AG08396 (cell line): ENCODE measurements around the gene GLI3.
A peak's percentile ranks its signal among the peaks of the same experiment; 100 is the strongest.

ENCODE experiments used
- DNase-seq: peaks from one replicate; pipeline ENCODE4 v3.0.0; 2012; ENCODE audit warnings: low spot score, mixed read lengths

GLI3 gene

DNA sequence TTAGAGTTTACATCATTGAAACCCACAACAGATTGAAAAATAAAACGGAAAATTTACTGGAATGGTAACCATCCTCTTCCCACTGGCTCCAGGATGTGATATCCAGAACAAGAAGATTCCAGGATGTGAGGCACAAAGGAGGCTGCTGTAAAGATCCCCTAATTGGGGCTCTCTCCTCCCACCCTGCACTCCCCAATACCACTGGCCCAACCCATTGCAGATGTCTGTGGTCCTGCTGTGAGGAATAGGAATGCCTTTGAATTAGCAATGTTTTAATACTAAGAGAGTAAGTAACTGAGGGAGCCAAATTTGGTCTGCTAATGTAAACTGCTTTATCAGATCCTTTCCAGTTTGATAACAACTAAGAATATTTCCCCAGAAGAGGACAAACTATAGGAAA is 308.2 kb downstream of the GLI3 start:
- DNase-seq = no peak

DNA sequence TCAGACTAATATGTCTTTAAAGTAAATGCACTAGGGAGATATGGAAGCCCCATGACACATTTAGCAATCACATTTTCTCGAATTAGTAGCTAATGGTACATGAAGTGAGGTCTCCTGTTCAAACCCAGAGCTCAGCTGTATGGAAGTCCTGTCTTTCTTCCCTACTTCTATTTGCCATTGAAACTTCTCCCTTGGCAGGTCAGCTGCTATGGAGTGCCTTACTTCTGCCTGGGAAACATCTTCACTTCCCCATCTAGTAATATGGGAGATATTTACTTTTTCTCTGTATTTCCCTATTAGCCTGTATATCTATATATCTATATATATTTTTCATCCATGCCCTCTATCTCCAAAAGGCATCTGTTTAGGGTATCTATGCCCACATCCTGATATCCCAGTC is 308.8 kb downstream of the GLI3 start:
- no peak for DNase-seq

DNA sequence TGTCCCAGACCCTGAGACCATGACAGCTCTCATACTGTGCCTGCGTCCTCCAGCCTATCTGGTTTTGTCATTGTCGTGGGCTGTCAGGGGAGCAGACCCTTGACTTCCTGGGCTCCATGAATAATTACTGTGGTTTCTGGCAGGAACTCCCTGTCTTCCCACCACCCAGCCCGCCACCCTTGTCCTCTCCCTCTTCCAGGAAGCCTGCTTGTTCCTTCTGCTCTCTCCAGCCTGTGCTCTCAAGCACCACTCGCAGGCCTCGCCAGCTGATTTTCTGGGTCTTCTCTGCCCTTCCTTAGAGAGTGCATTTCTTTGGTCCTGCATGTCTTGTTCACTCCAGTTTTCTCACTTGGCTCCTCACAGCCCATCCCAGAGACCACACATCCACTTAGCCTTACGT is 309.6 kb downstream of the GLI3 start:
- DNase-seq = no peak

DNA sequence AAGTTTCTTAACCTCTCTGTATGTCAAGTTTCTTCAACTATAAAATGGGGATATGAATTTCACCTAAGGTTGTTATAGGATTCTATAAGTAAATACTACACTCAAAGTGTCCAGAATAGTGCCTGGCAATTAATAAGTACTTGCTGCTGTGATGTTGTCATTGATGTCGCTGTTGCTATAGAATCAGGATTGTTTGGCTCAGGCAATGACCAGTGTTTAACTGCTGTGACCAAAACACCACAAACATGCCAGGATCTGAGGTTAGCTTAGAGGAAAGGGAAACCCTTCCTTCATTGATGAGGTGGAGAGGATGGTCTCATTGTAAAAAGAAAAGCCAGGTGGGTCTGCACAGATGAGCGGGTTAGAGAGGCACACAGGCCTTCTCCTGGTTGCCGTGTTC is 311.1 kb downstream of the GLI3 start:
- DNase-seq = no peak

DNA sequence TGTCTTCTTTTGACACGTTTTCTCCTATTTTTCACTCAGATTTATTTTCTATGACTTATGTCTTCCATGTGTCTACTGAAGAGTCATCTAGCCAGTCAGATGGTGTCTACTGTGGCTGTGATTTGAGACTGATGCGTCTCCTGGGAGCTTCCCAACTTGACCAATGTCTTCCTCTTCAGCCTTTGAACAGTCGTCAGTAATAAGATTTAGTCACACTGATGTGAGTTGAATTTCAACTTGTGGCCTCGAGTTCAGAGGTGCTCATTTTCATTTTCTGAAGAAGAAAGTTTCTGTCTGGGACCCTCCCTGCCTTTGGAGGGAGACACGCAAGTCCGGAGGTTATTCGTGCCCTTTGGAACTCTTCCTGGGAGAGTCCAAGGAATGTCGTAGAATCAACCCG is 312.2 kb downstream of the GLI3 start:
- no peak for DNase-seq

DNA sequence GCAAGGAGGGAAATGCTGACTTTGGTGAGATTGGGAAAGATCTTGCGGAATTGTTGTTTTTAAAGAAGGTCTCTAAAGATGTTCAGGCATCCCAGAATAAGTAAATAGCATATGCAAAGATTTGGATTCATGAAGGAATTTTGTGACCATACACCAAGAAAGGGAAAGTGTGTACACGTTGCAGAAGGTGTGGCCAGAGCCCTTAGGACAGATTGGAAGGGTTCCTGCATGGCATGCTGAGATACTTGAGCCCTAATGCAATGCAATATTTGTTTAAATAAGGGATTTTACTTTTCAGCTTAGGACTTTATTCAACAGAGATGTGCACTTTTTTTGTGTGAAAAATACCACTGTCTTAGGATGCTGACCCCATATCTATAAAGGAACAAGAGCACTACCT is 314.6 kb downstream of the GLI3 start:
- no peak for DNase-seq

DNA sequence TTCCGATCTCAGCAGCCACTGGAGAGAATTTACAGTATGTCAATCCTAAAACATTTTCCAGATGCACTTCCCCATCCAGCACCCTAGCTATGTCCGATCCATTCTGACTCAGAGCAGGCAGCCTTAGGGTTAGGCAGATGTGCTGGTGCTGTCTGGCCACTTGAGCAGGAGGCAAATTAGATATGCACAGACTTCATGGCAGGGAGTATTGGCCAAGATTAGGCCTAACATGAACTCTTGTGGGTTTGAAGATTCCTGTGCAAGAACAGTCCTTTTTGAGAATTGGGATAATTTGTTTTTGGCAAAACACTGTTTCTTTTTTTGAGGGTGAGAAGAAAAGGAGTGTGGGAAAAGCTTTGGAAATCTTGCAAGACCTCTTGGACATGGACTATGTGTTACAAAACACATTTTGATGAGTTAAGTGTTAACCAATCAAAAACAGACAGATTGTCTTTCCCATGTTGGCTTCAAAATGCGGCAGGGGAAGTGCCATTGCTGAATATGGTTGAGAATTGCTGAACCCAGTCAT is 315.5 kb downstream of the GLI3 start:
- DNase-seq = peak; percentile 24

DNA sequence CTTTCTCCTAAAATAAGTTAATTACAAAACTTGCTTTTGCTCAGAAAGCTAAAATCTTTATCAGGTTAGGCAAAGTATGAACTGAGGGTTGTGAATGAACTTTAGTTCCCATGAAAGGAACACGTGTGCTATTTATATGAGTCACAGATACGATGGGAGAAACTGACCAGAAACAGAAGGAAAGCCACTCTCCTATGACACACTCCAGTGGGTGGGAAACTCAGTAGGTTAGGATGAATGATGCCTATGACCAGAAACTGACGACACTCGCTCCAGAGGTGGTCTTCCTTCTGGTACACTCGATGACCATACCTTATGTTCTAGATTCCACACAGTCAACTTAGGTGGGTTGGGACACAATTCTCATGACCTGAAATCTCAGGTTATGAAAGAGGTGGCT is 318.4 kb downstream of the GLI3 start:
- DNase-seq = peak; percentile 25

DNA sequence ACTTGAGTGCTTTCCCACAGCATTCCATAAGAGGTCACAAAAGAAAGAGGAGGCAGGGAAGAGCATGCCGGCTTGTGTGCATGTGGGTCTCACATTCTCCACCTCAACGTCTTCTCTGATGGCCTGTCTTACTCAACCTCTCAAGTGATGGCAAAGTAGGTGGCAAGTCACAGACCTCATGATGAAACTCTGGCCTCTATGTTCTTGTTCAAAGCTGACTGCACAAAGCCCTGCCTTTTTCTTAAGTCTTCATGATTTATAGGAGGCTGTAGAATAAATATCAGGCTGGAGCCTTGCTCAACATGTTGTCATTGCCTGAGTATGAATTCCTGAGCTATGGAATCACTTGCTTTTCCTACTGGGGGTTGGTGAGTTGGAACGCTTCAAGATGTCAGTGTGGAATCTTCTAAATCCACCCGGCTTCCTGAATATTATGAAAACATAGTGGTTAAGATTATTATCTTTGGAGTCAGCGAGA is 320.5 kb downstream of the GLI3 start:
- peak; percentile 75 for DNase-seq

DNA sequence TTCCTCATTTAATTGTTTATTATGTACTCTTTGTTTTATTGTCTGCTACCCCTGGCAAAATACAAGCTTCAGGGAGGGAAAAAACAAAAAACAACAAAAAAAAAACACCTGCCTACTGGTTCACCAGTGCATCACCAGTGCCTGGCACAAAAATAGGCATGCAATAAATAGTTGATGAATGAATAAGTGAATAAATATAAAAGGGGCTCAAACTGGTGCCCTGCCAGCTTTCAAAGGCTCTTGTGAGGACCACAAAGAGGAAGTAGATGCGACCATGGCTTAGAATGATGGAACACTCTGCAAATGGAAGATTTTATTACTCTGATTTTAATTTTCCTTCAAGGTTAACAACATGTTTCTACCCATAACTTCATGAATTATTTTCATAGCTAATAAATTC is 321.1 kb downstream of the GLI3 start:
- DNase-seq = no peak

DNA sequence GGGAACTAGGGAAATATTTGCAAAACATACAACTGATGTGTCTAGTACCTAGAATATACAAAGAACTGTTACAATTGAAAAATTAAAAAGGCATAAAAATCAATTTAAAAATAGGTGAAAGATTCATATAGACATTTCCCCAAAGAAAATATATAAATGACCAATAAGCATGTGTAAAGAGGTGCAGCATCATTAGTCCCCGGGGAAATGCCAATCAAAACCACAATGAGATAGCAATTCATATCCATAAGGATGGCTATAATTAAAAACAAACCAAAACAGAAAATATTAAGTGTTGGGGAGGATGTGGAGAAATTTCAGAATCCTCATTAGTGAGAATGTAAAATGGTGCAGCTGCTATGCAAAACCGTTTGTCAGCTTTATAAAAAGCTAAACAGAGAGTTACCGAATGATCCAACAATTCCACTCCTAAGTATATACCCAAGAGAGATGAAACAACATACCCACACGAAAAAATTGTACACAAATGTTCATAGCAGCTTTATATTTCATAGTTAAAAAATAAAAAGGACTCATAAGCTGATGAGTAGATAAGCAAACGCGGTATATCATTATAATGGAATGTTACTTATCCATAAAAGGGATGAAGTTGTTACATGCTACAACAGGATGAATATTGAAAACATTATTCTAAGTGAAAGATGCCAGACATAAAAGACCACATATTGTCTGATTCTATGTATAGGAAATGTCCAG is 324.0 kb downstream of the GLI3 start:
- DNase-seq = no peak

DNA sequence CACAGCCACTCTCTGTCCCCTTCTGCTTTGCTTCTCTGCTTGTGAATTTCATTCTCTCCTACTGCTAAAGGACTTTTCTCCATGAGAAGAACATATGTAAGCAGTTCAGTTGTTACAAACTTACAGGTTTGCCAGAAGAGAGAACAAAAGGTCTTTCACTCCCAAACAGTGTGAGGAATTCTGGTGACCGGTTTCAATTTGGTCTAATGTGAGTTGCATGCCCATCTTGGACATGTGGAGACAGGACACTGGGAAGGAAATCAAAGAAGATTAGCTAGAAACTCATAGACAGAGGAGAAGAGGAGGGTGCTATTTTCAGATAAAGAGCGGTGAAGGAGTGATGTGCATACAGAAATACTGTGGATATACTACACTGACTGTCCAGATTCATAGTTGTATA is 324.6 kb downstream of the GLI3 start:
- DNase-seq = no peak

DNA sequence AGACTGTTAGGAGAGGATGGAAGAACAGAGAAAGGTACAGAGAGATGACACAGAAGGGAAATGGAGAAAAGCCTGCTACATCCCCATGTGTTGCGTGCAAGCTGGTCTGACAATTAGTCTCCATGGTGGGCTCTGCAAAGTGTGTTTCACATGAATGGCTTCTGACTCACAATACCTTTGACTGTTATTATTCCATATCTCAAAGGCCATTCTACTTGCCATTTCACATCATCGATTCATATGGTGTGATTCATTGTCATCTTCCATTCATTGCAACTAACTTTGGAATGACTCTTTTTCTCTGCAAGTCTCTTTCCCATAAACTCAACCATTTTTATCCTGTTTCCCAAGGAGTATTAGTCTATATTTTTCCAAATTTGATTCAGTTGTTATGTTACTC is 325.2 kb downstream of the GLI3 start:
- DNase-seq = no peak
